ENCODE data around the gene ALDH4A1. TPM values are rescaled to one million over a fixed set of nuclear protein-coding genes. Genes with fewer than 3 reads are reported as not detected.

The ALDH4A1 gene
- total and polyA plus RNA-seq, 2 experiments from 2014 or later: 11.3 to 33.8 TPM

- H3K4me3 Mint-ChIP-seq: no peak overlapping the region
- TF ChIP-seq, protein P1, sequence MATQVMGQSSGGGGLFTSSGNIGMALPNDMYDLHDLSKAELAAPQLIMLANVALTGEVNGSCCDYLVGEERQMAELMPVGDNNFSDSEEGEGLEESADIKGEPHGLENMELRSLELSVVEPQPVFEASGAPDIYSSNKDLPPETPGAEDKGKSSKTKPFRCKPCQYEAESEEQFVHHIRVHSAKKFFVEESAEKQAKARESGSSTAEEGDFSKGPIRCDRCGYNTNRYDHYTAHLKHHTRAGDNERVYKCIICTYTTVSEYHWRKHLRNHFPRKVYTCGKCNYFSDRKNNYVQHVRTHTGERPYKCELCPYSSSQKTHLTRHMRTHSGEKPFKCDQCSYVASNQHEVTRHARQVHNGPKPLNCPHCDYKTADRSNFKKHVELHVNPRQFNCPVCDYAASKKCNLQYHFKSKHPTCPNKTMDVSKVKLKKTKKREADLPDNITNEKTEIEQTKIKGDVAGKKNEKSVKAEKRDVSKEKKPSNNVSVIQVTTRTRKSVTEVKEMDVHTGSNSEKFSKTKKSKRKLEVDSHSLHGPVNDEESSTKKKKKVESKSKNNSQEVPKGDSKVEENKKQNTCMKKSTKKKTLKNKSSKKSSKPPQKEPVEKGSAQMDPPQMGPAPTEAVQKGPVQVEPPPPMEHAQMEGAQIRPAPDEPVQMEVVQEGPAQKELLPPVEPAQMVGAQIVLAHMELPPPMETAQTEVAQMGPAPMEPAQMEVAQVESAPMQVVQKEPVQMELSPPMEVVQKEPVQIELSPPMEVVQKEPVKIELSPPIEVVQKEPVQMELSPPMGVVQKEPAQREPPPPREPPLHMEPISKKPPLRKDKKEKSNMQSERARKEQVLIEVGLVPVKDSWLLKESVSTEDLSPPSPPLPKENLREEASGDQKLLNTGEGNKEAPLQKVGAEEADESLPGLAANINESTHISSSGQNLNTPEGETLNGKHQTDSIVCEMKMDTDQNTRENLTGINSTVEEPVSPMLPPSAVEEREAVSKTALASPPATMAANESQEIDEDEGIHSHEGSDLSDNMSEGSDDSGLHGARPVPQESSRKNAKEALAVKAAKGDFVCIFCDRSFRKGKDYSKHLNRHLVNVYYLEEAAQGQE (IDR thresholded peaks at IDR 0.05; ENCODE audit: unreplicated experiment): no peak
- no peak for TF ChIP-seq EZH2phosphoT487 (IDR thresholded peaks at IDR 0.05; ENCODE audit: unreplicated experiment)
- TF ChIP-seq CREB1 (CRISPR knock-in tag; IDR thresholded peaks at IDR 0.05; ENCODE audit: low read depth): no peak
- no peak for TF ChIP-seq ZNF462 (CRISPR knock-in tag; IDR thresholded peaks at IDR 0.05)
- TF ChIP-seq ZNF114 (CRISPR knock-in tag; IDR thresholded peaks at IDR 0.05): no peak
- TF ChIP-seq POLR2AphosphoS5 (IDR thresholded peaks at IDR 0.05; ENCODE audit: low read depth): no peak
- TF ChIP-seq NANOG (IDR thresholded peaks at IDR 0.05; ENCODE audit: borderline replicate concordance): no peak
- TF ChIP-seq, protein P2, sequence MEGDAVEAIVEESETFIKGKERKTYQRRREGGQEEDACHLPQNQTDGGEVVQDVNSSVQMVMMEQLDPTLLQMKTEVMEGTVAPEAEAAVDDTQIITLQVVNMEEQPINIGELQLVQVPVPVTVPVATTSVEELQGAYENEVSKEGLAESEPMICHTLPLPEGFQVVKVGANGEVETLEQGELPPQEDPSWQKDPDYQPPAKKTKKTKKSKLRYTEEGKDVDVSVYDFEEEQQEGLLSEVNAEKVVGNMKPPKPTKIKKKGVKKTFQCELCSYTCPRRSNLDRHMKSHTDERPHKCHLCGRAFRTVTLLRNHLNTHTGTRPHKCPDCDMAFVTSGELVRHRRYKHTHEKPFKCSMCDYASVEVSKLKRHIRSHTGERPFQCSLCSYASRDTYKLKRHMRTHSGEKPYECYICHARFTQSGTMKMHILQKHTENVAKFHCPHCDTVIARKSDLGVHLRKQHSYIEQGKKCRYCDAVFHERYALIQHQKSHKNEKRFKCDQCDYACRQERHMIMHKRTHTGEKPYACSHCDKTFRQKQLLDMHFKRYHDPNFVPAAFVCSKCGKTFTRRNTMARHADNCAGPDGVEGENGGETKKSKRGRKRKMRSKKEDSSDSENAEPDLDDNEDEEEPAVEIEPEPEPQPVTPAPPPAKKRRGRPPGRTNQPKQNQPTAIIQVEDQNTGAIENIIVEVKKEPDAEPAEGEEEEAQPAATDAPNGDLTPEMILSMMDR (conservative IDR thresholded peaks at IDR 0.05; ENCODE audit: low read depth in 2 of 2): no peak
- no peak for TF ChIP-seq EZH2 (IDR thresholded peaks at IDR 0.05; ENCODE audit: low read depth, unreplicated experiment)
- TF ChIP-seq JUNB (IDR thresholded peaks at IDR 0.05; ENCODE audit: unreplicated experiment): no peak
- TF ChIP-seq STAT1 (IDR thresholded peaks at IDR 0.05; ENCODE audit: unreplicated experiment): no peak
- TF ChIP-seq ZNF331 (CRISPR knock-in tag; IDR thresholded peaks at IDR 0.05; ENCODE audit: low read depth): no peak
- TF ChIP-seq ETS1 (IDR thresholded peaks at IDR 0.05): no peak
- no peak overlapping the region for H3K4me2 ChIP-seq
- H3K9me2 ChIP-seq (ENCODE audit: insufficient read depth): no peaks in the 10 kb centered on the region
- H3F3A ChIP-seq (replicated peaks; ENCODE audit: low read depth): no peaks in the 10 kb centered on the region
- no peaks in the 10 kb centered on the region for H3K36me3 Mint-ChIP-seq (ENCODE audit: low read depth)
- H3K79me2 ChIP-seq (replicated peaks; ENCODE audit: insufficient read depth): no peaks in the 10 kb centered on the region
- H3K27me3 Mint-ChIP-seq (ENCODE audit: insufficient read depth, low read depth, poor library complexity): peaks cover 10% of the 10 kb centered on the region
- H4K20me1 ChIP-seq (replicated peaks; ENCODE audit: insufficient read depth): no peaks in the 10 kb centered on the region
- H3K4me1 ChIP-seq (ENCODE audit: insufficient read depth): no peaks in the 10 kb centered on the region
- H3K27me3 ChIP-seq (ENCODE audit: insufficient read depth): no peaks in the 10 kb centered on the region
- no peak overlapping the region for H2AFZ ChIP-seq
- no peak overlapping the region for H3K27ac Mint-ChIP-seq
- H3K36me3 ChIP-seq (ENCODE audit: insufficient read depth): no peaks in the 10 kb centered on the region
- peaks cover 2% of the 10 kb centered on the region; the same call in 2 of the 3 replicates for H3K9me3 Mint-ChIP-seq
- ATAC-seq: no peak
- no peak for DNase-seq (ENCODE audit: low spot score)
- H3K4me1 Mint-ChIP-seq: no peaks in the 10 kb centered on the region
- no peak overlapping the region for H3K4me3 ChIP-seq
- H3K27ac ChIP-seq (ENCODE audit: low read depth): no peak overlapping the region
These were observed 49.9 kb downstream of the ALDH4A1 start for GRCh38 chr1:18852501-18852900.
